Smooth muscle cell (in vitro differentiated cells): Measurements from ENCODE around the gene EPHB2. TPM values are rescaled to one million over a fixed set of nuclear protein-coding genes. Genes with fewer than 3 reads are reported as not detected.
A peak's percentile ranks its signal among the peaks of the same experiment; 100 is the strongest.

Experiments used
- DNase-seq: peaks from one replicate; lab custom pipeline; 2025; ENCODE audit not compliant: unreplicated experiment; lab: John Stamatoyannopoulos, UW
- H2AFZ ChIP-seq: fragments of 200-600 bp; sonication (generic); 2 replicates; pipeline ENCODE4 v1.6.0; 2016; ENCODE audit warnings: antibody characterized with exemption, low read depth, mild to moderate bottlenecking
- H3F3A ChIP-seq: fragments of 200-600 bp; sonication (generic); 2 replicates; pipeline ENCODE4 v1.6.0; 2017; ENCODE audit warnings: antibody characterized with exemption, low read depth
- H3K27ac ChIP-seq: fragments of 200-600 bp; sonication (generic); 2 replicates; pipeline ENCODE4 v1.5.1; 2016; ENCODE audit warnings: low read depth, mild to moderate bottlenecking
- H3K27me3 ChIP-seq: fragments of 200-600 bp; sonication (generic); 2 replicates; pipeline ENCODE4 v1.6.1; 2016; ENCODE audit warnings: low read depth, mild to moderate bottlenecking
- H3K36me3 ChIP-seq: fragments of 200-600 bp; sonication (generic); 2 replicates; pipeline ENCODE4 v1.5.1; 2016; ENCODE audit warnings: low read depth
- H3K4me1 ChIP-seq: fragments of 200-600 bp; sonication (generic); 2 replicates; pipeline ENCODE4 v1.5.1; 2016; ENCODE audit warnings: low read depth
- H3K4me2 ChIP-seq: fragments of 200-600 bp; sonication (generic); 2 replicates; pipeline ENCODE4 v1.6.0; 2016; ENCODE audit warnings: mild to moderate bottlenecking
- H3K4me3 ChIP-seq: fragments of 200-600 bp; sonication (generic); 2 replicates; pipeline ENCODE4 v1.5.1; 2016; ENCODE audit warnings: mild to moderate bottlenecking
- H3K79me2 ChIP-seq: fragments of 200-600 bp; sonication (generic); 2 replicates; pipeline ENCODE4 v1.6.0; 2016; ENCODE audit warnings: low read depth, mild to moderate bottlenecking
- H3K9ac ChIP-seq: fragments of 200-600 bp; sonication (generic); 2 replicates; pipeline ENCODE4 v1.6.0; 2016; ENCODE audit warnings: low read depth
- H3K9me3 ChIP-seq: fragments of 200-600 bp; sonication (generic); replicated peaks from 2 replicates; pipeline ENCODE4 v1.5.1; 2016; ENCODE audit warnings: low read depth
- H4K20me1 ChIP-seq: fragments of 200-600 bp; sonication (generic); 2 replicates; pipeline ENCODE4 v1.6.0; 2016; ENCODE audit warnings: low read depth
- WGBS: methylation state at CpG from one replicate; pipeline ENCODE4 v1.1.7; 2016; ENCODE audit warnings: low lambda C conversion rate; 5-methylcytosine and 5-hydroxymethylcytosine counted together
- polyA plus RNA-seq: library from polyadenylated mRNA; unstranded; fragments of >200 nt; fragmentation: Nextera tagmentation; extraction: Ambion mirVana; gene quantifications from 2 replicates; pipeline ENCODE4 v1.2.1, GENCODE V29; 2016
- total RNA-seq: library from RNA; depleted of rRNA; stranded (reverse); fragments of >200 nt; gene quantifications from 2 replicates; pipeline ENCODE4 v1.2.3, GENCODE V29; 2014
- TF ChIP-seq, protein P1 (sequence below): fragments of 200-600 bp; sonication (generic); IDR thresholded peaks from 2 replicates; pipeline ENCODE4 v1.5.1; 2017; ENCODE audit warnings: borderline replicate concordance, mild to moderate bottlenecking, antibody characterized with exemption; ENCODE audit not compliant: insufficient read depth, poor library complexity, severe bottlenecking

Gene EPHB2
- total and polyA plus RNA-seq, 2 experiments from 2014 or later = 1.1 to 6.7 TPM

DNA sequence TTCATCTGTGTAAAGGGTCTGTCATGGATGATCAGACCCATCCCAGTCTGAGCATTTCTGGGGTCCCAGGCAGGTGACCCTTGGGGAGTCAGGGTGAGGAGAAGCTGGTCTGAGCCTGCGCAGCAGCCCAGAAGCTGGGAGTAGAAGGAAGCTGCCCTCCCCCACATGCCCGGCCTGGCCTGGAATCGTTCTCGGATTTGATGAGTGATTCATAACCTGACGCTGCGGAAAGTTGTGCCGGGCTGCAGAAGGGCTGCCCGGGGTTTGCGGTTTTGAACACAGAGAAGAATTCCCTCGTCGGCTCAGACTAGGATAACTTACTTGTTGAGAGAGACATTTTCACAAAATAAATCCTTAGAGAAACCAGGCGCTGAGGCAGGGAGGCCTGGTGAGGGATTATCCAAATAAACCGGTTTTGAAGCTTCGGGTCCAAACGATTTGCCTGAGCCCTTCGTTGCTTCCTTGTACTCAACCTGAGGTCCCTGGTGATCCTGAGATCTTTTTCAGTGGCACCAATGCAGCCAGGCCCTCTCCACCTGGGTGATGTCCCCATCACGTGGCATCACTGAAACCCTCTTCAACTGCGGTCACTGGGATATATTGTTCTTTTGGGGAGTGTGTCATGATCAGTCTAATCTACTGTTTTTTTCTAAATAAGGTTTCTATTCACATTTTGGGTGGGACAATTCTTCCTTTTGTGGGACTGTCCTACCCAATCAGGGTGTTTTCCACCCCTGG lies 29.2 kb downstream of the EPHB2 start:
- TF ChIP-seq, protein P1, sequence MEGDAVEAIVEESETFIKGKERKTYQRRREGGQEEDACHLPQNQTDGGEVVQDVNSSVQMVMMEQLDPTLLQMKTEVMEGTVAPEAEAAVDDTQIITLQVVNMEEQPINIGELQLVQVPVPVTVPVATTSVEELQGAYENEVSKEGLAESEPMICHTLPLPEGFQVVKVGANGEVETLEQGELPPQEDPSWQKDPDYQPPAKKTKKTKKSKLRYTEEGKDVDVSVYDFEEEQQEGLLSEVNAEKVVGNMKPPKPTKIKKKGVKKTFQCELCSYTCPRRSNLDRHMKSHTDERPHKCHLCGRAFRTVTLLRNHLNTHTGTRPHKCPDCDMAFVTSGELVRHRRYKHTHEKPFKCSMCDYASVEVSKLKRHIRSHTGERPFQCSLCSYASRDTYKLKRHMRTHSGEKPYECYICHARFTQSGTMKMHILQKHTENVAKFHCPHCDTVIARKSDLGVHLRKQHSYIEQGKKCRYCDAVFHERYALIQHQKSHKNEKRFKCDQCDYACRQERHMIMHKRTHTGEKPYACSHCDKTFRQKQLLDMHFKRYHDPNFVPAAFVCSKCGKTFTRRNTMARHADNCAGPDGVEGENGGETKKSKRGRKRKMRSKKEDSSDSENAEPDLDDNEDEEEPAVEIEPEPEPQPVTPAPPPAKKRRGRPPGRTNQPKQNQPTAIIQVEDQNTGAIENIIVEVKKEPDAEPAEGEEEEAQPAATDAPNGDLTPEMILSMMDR = no peak
- Histone ChIP-seq H3K4me1 (peaks cover 3% of the 10 kb centered on the region), H3K9me3 (no peaks in the 10 kb centered on the region), H3K9ac (no peak overlapping the region), H3K27ac (peak overlapping the region; percentile 40), H3K27me3 (peaks cover 22% of the 10 kb centered on the region), H3K36me3 (no peaks in the 10 kb centered on the region), H3K79me2 (no peaks in the 10 kb centered on the region), H4K20me1 (no peaks in the 10 kb centered on the region), H2AFZ (no peak overlapping the region), H3K4me2 (peak overlapping the region; percentile 43), H3F3A (no peaks in the 10 kb centered on the region), H3K4me3 (no peak overlapping the region)
- 20% methylated on average over 18 of the region's 18 CpGs for WGBS
- peak; percentile 49 for DNase-seq

DNA sequence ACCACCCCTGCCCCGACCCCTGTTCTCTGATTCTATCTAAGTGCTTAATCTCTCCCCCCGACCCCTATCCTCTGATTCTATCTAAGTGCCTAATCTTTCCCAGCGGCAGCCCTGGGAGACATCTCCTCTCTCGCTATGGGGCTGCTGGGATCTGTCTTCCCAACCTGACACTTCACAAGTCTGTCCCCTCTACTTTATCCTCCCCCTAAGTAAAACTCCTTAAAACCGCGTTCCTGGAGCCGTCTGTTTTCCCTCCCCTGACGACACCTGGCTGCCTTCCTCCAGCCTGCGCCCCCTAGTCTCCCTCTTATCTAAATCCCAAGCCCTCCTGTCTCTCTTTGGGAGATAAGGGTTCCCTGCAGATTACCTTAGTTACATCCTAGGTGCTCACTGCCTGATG lies 30.5 kb downstream of the EPHB2 start:
- WGBS = 19% methylated on average over 9 of the region's 9 CpGs
- DNase-seq = no peak

DNA sequence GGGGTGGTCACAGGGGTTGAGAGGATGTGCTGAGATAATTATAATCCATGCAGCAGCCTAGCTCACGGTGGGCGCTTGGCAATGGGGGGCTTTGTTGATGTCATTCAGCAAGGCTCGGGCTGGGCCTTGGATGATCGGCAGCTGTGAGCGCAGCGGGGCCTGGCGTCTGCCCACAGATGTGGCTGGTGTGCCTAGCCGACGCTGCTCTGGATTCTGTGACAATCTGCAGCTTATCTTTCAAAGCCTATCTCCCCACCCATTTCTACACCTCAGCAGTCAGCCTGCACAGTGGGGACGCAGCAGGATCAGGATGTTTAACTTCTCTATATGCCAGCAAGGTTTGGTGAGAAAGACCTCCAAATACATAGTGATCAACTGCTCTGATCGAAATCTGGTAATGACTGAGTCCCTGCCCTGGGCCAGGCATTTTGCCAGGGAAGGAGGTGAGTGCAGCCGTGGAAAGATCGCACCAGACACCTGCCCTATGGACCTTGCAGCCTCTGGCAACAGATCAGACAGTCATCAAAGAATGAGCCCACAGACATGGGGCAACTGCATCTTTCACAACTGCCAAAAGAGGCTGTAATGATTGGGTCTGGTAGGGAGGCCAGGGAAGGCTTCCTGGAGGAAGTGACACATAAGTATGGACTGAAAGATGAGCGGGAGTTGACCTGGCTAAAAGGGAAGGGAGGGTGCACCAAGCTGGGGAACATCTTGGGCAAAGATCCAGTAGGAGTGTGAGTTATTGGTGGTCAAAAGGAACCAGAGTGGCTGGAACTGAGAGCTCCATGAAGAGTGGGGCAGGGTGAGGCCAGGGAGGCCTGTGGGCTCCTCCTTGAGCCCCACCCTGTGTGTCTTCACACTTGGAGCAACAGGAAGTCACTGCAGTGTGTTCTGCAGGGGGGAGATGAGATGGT lies 35.3 kb downstream of the EPHB2 start:
- TF ChIP-seq, protein P1 = no peak
- peaks cover 13% of the 10 kb centered on the region for H3K27me3 ChIP-seq

More for the DNA sequence above, 30.5 kb downstream of the EPHB2 start:
- no peak overlapping the region for H2AFZ ChIP-seq
- no peaks in the 10 kb centered on the region for H3F3A ChIP-seq
- no peak overlapping the region for H3K4me3 ChIP-seq
- H4K20me1 ChIP-seq = no peaks in the 10 kb centered on the region
- peaks cover 3% of the 10 kb centered on the region for H3K4me1 ChIP-seq
- H3K79me2 ChIP-seq = no peaks in the 10 kb centered on the region
- no peak overlapping the region for H3K27ac ChIP-seq
- H3K9me3 ChIP-seq = no peaks in the 10 kb centered on the region
- H3K9ac ChIP-seq = no peak overlapping the region
- peaks cover 22% of the 10 kb centered on the region for H3K27me3 ChIP-seq
- no peak overlapping the region for H3K4me2 ChIP-seq
- H3K36me3 ChIP-seq = no peaks in the 10 kb centered on the region
- TF ChIP-seq, protein P1 = no peak

More for the DNA sequence above, 35.3 kb downstream of the EPHB2 start:
- 66% methylated on average over 14 of the region's 14 CpGs for WGBS
- no peaks in the 10 kb centered on the region for H3K36me3 ChIP-seq
- DNase-seq = no peak
- H3K79me2 ChIP-seq = no peaks in the 10 kb centered on the region
- H4K20me1 ChIP-seq = no peaks in the 10 kb centered on the region
- H3K9me3 ChIP-seq = no peaks in the 10 kb centered on the region
- H3K9ac ChIP-seq = no peak overlapping the region
- no peak overlapping the region for H3K27ac ChIP-seq
- peaks cover 6% of the 10 kb centered on the region for H3K4me1 ChIP-seq
- H3K4me3 ChIP-seq = no peak overlapping the region
- no peak overlapping the region for H3K4me2 ChIP-seq
- H2AFZ ChIP-seq = no peak overlapping the region
- peaks cover 14% of the 10 kb centered on the region for H3F3A ChIP-seq
